Hematopoietic multipotent progenitor cell treated with erythropoietin and hydrocortisone succinate and interleukin-3 and kit ligand, for 6 days (in vitro differentiated cells): Measurements from ENCODE around the gene LINC00237.

Source experiments
- DNase-seq: peaks from one replicate; pipeline ENCODE4 v3.0.0-alpha.2; 2015

LINC00237 gene

DNA sequence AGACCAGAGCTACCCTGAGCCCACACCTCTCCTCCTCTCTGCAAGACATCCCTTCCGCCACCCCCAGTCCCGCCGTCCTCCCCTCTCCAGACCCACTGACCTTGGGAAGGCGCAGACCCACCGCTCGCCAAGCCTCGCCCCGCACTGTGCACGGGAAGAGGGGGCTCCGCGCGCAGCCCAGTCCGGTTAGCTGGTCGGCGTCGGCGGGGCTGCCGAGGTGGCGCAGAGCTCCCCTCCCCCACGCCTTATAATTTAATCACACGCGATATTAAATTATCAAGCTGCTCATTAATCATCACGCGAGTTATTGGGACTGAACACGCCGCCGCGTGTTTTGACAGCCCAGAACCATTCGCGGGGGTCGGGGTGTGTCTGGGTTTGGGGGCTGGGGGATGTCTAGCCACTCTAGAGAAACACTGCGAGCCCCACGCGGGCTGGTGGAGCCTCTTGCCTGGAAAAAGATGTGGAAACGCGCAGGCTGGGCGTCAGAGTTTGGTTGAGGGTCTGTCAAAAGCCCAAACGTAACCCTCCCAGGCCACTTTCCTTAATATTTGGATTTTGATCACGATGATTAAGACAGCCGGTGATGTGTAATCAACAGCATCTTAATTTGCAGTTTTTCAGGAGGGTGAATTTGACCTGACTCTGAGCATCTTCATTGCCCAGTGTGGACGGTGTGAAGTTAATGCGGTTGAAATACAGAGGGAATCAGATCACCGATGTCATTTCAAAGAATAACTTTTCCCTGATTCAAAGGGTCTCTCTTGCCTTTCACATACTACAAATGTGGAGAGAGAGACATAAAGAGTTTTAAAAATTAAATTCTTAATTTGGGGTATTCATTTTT lies at the start of gene LINC00237:
Gene LINC00237 (minus strand): TSS at position 188 of the 847 bp plus-strand sequence.
- no peak for DNase-seq

DNA sequence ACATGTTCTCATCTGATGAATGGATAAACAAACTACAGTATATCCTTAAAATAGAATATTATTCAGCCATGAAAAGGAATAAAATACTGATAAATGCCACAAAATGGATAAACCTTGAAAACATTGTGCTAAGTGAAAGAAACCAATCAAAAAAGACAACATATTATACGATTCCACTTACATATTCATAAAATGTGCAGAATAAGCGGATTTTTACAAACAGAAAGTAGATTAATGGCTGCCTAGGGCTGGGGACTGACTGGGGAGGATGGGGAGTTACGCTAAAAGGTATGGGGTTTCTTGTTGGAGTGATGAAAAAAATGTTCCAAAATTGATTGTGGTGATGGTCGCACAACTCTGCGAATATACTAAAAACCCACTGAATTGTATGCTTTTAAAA lies 49.1 kb upstream of the LINC00237 start:
- no peak for DNase-seq

DNA sequence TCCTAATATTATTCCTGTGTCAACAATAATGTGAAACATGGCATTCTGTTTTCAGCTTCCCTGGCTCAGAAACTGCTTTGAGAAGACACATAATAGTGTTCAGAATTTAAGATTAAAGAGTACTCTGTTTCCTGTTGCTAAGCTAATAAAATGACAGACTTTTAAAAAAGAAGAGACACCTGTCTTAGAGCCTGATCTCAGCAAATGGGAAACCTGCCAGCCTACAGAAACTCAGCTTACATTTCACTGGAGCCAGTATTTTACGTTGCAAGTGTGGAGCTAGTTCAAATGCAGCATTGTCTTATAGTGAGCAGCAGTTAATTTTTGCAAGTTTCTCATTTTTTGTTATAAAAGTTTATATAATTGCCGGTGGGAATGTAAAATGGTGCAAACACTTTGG lies 48.5 kb upstream of the LINC00237 start:
- DNase-seq, result no peak

DNA sequence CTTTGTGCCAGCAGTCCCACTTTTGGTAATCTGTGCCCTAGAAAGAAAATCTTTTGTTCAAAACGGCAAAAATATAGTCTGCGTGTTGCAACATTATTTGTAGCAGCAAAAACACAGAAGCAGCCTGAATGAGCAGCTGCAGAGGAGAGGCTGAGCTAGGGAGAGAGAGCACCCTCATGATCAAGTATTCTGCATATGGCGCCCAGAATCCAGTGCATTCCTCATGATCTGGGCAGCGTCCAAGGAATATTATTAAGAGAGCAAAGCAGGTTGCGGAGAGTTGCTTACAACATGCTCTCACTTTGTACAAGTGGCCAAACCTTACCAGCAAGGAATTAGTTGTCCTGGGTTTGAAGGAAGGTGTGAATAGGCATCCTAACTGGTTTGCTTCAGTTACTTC lies 45.6 kb upstream of the LINC00237 start:
- DNase-seq, result no peak

DNA sequence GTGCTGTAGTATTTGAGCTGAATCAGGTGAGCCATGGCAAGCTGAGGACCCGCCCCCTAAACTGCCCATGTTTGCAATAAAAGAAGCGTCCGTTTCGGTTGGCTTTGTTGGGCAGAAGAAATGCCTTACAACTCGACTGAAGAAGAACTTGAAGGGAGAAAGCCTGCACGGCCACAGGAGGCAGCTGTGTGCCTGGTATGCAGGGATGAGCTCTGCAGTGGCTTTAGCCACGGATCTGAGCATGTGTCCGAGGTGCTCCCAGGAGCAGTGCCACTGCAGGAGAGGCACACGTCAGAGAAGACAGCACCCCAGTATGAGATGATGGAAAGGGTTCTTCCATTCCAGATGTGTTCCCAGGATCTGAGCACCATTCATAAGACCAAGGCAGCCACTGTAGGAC lies 43.2 kb upstream of the LINC00237 start:
- DNase-seq, result no peak

DNA sequence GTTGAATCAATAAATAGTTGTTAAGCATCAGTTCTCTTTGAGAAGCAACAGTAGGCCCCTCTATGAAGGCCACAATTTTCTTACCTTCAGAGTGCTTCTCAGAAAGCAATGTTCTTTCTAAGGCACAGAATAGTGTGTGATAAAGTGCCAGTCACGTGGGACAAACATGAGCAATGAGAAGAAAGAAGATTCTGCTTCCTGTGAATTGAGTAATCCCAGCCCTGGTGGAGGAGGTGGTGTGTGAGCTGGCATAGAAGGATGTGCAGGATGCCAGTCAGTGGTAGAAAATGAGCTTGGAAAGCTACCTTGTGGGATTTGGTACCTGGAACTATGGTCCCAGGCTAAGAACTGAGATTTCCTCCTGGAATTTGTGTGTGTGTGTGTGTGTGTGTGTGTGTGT lies 41.4 kb upstream of the LINC00237 start:
- no peak for DNase-seq

DNA sequence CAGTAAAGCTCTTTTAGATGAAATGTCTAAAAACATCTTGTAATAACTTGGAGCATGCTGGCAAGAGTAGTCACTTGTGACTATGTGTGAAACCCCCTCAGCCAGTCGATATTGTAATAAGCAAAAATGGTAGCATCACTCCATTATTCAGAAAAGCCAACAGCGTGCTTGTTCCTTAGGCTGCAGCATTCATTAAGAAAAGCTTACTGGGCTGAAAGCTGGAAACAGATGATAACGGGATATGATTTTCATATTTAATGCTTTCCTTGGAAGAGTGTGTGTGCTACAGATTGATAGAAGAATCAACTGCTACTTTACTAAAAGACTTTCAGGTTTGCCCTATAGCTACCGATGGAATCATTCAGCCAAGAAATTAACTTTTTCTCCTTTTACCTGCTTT lies 40.1 kb upstream of the LINC00237 start:
- DNase-seq, result peak; percentile 7

DNA sequence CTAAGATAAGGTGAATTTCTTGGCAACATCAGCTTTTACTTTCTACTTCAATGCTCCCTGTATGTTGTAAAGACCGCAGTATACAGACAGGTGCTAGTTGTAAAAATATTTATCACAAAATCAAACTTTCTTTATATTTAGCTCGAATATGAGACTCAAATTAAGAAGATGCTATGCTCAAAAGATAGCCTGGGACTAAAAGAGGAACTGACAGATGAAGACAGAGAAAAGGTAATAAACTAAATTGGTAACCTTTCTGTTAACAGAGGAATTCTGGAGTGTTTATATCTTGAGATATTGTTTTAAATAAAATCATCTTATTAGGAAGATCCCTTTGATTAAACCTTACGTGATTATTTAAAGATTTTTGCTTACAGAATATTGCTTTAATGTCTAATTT lies 39.3 kb upstream of the LINC00237 start:
- no peak for DNase-seq

DNA sequence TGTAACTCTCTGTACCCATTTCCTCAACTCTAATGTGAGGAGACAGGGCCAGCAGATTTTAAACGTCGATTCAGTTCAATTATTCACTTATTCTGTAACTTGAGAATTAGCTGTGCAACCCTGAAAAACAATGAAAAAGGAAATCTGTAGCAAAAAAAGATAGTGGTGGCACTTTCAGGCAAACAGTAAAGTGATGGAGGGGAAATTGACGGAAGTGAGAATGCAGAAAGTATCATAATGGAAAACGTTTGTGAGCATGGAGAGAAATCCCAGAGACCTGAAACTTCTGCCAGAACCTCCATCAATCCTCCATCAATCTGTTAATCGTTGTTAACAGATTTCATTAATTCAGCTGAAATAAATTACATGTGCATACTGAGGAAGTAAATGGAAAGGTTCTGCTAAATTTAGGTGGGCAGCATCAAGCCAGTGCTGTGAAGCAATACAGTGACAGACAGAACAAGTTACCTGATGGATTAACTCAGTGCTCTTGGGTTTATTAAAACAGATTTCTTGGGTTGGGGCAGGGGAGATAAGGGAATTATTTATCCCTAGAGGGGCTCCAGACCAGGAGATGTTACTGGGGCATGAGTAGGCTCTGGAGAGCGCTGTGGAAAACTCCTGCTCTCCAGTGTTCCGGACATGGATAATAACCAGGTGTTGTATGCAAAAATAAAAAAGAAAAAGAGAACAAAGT lies 37.2 kb upstream of the LINC00237 start:
- no peak for DNase-seq

DNA sequence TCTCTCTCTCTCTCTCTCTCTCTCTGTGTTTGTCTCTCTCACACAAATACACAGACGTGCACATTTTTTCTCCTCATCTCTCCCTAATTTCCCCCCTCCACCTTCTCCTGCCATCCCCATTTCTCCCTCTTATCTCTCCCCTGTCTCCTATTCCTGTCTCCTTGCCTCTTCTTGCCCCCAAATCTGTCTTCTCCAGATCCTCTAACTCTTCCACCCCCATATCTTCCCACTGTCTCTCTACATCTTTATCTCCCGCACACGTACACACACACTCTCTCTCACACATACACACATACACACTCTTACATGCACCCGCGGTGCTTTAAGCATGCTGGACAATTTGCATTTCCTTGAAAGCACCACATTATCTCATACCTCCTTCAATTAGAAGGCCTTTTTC lies 35.7 kb upstream of the LINC00237 start:
- DNase-seq, result peak; percentile 8

DNA sequence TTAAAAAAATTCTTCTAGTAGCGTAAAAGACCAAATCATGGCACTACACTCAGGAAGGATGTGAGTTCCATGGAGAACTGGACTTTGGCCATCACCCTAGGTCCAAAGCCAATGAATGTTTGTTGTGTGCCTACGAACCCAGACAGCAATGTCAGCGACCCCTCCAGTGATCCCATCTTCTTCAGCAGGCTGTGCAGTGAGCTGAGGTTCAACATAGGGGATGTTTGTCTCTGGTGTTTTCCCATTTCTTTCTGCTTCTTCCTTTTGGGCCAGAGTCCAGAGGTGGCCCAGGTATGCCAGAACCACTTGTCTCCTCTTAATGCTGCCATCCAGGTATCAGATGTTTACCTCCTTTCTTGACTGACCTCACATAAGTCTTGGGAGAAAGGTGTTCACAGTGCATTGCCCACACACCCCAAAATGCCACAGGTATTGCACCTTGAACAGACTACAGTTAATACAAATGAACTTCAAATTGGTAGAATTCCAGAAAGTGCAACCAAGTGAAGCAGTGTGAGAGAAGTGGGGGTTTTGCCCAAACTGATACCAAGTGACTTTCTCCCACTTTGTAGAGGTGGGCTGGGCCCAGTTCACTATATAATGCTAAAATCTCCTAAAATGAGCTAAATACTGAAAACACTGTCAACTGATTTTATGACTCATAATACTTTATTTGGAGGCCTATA lies 33.9 kb upstream of the LINC00237 start:
- DNase-seq, result no peak

DNA sequence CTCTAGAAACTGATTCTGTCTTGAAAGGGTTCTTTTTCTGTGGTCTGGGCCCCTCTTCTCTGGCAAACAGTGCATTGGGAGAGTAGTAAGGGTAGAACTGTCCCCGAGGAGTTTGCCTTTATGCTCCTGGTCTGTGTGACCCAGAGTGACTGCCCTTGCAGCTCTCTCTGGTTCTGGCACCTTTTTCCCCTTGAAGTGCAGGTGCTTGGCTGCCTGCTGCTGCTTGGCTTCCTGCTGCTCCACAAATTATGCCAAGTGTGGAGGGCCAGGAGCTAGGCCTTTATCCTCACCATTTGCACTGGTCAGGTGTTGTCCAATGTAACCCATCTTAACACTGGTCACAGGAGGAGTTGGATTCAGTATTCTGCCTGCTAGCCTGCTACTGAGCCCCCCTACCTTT lies 30.9 kb upstream of the LINC00237 start:
- DNase-seq, result no peak

DNA sequence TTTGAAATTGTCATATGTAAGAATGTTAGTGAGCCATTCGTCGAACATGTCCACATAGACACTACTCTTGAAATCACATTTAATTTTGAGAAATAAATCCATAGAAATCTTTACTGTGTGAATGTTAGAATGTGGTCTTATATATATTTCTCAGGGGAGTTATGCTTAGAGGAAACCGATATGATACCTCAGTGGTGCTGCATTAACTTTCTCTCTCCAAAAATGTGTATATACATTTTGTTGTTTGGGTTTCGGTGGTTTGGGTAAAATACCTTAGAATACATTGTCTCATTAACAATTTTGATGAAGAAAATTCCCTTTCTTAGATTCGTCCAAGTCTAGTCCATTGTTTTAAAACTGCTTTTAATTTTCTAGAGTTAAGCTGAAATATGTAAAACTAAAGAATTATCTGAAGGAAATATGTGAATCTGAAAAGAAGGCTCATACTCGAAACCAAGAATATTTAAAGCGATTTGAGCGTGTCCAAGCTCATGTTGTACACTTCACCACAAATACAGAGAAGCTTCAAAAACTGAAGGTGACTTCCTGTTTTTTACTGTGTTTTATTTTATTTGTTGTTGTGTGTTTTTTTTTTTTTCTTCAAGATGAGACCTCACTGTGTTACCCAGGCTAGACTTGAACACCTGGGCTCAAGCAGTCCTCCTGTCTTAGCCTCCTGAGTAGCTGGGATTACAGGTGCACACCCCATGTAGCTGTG lies 30.0 kb upstream of the LINC00237 start:
- no peak for DNase-seq

DNA sequence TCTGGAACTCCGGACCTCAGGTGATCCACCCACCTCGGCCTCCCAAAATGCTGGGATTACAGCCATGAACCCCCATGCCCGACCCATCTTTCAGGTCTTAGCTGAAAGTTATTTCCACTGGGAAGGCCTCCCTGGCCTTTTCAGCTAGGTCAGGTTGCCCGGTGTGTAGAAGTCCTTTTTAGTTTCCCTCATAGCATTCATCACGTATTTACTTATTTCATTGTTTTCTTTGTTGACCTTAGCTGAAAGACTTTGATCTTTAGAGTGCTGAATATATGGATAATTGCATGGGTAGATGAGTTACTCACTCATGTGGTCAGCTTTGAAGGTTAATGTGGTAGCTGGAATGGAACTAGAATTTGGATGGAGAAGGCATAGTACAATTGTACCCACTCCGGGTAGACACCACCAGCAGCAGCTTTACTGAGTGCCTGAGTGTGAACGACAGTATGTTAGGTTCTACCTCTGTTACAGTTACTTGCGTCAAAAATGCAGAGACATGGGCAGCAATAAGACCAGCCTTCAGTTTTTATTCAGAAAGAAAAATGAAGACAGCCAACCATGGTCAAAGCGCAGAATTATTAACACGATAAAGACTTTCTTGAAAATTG lies 28.8 kb upstream of the LINC00237 start:
- DNase-seq, result no peak

DNA sequence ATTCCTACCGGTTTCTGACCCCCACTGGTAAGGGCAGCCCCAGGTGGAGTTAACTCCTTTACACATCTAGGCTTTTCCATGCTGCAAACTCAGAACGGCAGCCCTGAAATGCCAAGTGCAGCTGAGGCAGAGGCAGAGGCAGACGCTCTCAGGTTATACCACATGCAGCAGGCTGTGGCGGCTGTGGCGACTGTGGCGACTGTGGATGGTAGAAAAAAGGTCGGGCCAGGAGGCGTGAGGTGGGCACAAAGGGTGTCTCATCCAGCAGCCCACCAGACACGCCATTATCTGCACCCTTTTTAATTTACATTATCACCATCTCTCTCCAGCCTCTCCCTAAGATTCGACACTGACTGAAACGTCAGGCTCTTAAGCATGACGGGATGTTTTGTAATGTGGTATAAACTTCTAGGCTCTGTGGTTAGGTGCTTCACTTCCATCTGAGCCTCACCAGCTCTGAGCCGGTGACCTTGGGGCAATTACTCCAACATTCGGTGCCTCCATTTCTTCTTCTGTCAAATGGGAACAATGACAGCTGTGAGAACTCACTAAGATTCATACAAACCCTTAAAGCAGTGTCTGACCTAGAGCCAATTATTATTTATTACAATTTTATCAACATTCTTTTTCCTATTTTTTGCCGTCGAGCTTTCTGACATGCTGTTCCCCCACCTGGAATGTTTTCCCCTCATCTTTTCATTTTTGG lies 27.9 kb upstream of the LINC00237 start:
- DNase-seq, result no peak

DNA sequence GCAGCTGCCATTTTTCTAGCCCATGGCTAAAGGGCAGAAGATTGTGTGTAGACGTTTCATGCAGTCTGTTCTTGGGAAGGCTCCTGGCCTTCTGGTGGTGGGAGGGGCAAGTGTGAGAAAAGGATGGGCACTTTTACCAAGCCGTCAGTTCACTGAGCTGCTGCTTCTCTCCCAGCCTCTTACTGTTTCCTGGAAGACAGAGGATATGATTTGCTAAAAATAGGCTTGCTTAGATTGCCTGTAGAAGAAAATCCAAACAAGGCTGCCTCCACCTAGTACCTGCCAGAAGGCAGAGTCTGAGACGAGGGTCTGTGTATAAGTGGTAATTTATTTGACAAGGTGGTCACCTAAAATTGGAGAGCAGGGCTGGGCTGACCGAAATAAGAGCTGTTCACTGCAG lies 27.2 kb upstream of the LINC00237 start:
- DNase-seq, result no peak

DNA sequence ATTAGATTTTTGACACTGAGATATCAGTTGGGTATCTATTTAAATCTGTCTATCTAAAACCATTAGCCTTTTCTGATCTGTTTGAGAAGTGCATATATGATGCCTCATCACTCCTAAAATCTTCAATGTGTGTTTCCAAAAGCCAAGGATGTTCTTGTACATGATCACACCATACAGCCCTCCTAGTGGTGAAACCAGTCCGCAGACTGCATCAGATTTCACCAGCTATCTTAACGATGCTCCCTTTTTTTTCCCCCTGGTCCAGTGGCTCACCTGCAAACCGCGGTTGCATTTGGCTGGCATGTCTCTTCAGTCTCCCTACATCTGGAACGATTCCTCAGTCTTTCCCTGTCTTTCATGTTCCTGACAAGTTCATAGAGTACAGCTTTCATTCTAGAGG lies 23.7 kb upstream of the LINC00237 start:
- no peak for DNase-seq

DNA sequence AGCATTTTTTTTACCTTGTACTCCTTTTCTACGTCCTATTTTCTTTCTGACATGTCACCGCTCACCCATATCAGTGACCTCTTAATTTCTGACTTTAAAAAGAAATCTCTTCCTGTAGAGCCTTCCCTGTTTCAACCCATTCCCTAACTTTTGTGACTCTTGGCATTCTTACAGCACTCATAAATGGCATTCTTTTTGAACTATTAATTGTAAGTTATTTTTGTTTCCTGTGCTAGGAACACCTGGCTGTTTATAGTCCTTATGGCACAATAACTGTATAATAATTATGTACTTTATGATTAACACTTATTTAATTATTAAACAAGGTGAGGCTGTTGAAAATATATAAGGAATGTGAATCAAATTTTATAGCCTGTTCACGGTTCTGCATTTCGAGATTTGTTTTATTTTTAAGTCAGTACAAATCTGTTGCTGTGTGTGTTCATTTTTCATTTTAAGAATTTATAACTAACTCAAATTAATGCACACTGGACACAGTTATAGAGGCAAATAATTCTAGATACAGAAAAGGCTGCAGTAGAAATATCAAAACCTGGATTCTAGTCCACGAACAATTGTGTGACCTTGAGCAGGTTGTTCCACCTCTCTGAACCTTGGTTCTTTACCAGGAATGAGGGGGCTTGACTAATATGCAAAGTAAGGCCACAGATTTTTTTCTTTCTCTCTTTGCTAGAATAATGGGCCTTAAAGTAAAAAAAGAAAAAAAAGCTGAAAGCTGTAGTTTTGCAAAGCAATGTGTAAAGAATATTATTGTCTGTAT lies 21.2 kb upstream of the LINC00237 start:
- no peak for DNase-seq

DNA sequence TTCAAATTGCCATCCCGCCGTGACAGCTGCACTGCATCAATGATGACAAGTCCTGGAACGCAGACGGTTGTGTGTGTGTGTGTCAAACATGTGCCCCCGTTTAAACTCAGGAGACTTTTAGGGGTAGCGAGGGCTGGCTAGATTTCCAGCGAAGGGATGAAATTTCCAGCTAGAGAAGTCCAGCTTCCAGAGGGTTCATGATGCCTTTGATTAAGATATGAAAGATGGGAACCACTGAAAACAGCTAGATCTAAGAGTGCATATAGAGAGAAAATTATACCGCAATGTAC lies 20.4 kb upstream of the LINC00237 start:
- no peak for DNase-seq

DNA sequence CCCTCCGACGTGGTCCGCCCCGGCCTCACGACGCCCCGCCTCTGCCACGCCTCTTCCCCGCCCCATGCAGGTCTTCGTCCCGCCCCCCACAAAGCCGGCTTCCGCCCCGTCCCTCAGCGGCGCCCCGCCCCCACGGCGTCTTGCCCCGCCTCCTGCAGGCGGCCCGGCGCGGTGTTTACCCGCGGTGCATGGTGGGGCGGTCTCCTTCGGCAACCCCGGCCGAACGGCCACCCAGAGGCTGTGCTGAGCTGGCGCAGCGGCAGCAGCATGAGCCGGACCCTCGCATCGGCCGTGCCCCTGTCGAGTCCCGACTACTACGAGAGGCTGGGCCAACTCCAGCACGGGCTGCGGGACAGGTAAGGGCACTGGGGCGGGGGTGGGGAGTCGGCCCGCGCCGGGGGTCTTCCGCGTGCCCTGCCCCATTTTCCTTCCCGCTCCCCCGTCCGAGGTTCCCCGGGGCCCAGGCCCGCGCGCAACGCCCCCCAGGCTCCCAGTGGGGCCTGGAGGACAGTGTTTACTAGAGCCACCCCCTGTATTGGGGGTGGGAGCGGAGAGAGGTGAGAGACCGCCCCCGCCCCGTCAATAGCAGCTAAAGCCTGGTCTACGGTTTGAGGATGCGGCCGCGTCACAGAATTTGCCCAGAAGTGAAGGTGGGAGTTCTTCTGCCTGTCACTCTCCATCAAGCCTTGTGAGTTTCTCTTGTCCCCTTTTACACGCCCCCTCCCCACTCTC lies 19.9 kb upstream of the LINC00237 start, which contains the start of gene KIZ:
Gene KIZ (plus strand): TSS at position 234 of the 732 bp plus-strand sequence. CDS start 34 bp downstream, at position 268.
- peak; percentile 95 for DNase-seq
